Karpas-422 (cell line): ENCODE data around the gene FXYD1. TPM values are rescaled to one million over a fixed set of nuclear protein-coding genes. Genes with fewer than 3 reads are reported as not detected.

Experiments used
- DNase-seq: peaks from one replicate; pipeline ENCODE4 v3.0.0-alpha.2; 2015
- H2AFZ ChIP-seq: fragments of 200-600 bp; sonication (generic); 2 replicates; pipeline ENCODE4 v1.6.1; 2014; ENCODE audit warnings: antibody characterized with exemption, low read length, mixed read lengths
- H3K27ac ChIP-seq: fragments of 200-600 bp; sonication (generic); 2 replicates; pipeline ENCODE4 v1.5.1; 2014; ENCODE audit warnings: mild to moderate bottlenecking, low read length, moderate library complexity
- H3K27me3 ChIP-seq: fragments of 200-600 bp; sonication (generic); 2 replicates; pipeline ENCODE4 v1.6.1; 2014; ENCODE audit warnings: low read length, mixed read lengths
- H3K36me3 ChIP-seq: fragments of 200-600 bp; sonication (generic); 2 replicates; pipeline ENCODE4 v1.6.1; 2014; ENCODE audit warnings: low read length, mixed read lengths; ENCODE audit not compliant: insufficient read depth
- H3K4me1 ChIP-seq: fragments of 200-600 bp; sonication (generic); 2 replicates; pipeline ENCODE4 v1.6.1; 2014; ENCODE audit warnings: mild to moderate bottlenecking, low read length, mixed read lengths
- H3K4me2 ChIP-seq: fragments of 200-600 bp; sonication (generic); 2 replicates; pipeline ENCODE4 v1.6.1; 2014; ENCODE audit warnings: low read length, low read depth, mild to moderate bottlenecking; ENCODE audit not compliant: poor library complexity, severe bottlenecking
- H3K4me3 ChIP-seq: fragments of 200-600 bp; sonication (generic); 2 replicates; pipeline ENCODE4 v1.5.1; 2014; ENCODE audit warnings: mild to moderate bottlenecking, antibody characterized with exemption, low read length, mixed read lengths
- H3K79me2 ChIP-seq: fragments of 200-600 bp; sonication (generic); 2 replicates; pipeline ENCODE4 v1.6.1; 2014; ENCODE audit warnings: mild to moderate bottlenecking, low read length, mixed read lengths
- H3K9ac ChIP-seq: fragments of 200-600 bp; sonication (generic); 2 replicates; pipeline ENCODE4 v1.6.0; 2014; ENCODE audit warnings: low read length
- H3K9me2 ChIP-seq: fragments of 200-600 bp; sonication (generic), shearing (Covaris generic); replicated peaks from 2 replicates; pipeline ENCODE4 v1.6.0; 2014; ENCODE audit warnings: mild to moderate bottlenecking, low read length, moderate library complexity; ENCODE audit not compliant: insufficient read depth
- H3K9me3 ChIP-seq: fragments of 300-700, 200-600 bp; sonication (generic); 2 replicates; pipeline ENCODE4 v1.6.1; 2014; ENCODE audit warnings: low read length, mixed read lengths
- H4K20me1 ChIP-seq: fragments of 200-600 bp; sonication (generic); 2 replicates; pipeline ENCODE4 v1.6.1; 2014; ENCODE audit warnings: mild to moderate bottlenecking, antibody characterized with exemption, low read length, low read depth; ENCODE audit not compliant: insufficient read depth
- total RNA-seq: library from RNA; depleted of rRNA; stranded (reverse); fragments of >200 nt; shearing (Covaris generic); gene quantifications from 2 replicates; pipeline ENCODE4 v1.2.3, GENCODE V29; 2014; ENCODE audit warnings: low replicate concordance

The FXYD1 gene
- total RNA-seq, 1 experiment from 2014 or later = not detected

GRCh38 chr19:35174226-35174625 lies 35.6 kb downstream of the FXYD1 start:
- H3K27ac ChIP-seq = no peak overlapping the region

GRCh38 chr19:35176181-35176570 lies 37.6 kb downstream of the FXYD1 start:
- Histone ChIP-seq H3K9ac (no peak overlapping the region), H3K4me3 (no peak overlapping the region), H3K27ac (no peak overlapping the region), H3K4me1 (no peaks in the 10 kb centered on the region), H3K9me3 (no peaks in the 10 kb centered on the region), H2AFZ (no peak overlapping the region), H3K9me2 (no peaks in the 10 kb centered on the region), H3K4me2 (no peak overlapping the region), H3K36me3 (no peaks in the 10 kb centered on the region), H4K20me1 (no peaks in the 10 kb centered on the region), H3K79me2 (no peaks in the 10 kb centered on the region), H3K27me3 (no peaks in the 10 kb centered on the region)
- no peak for DNase-seq

More at GRCh38 chr19:35174226-35174625, 35.6 kb downstream of the FXYD1 start:
- Histone ChIP-seq H3K4me1 (no peaks in the 10 kb centered on the region), H3K9me3 (no peaks in the 10 kb centered on the region), H3K79me2 (no peaks in the 10 kb centered on the region), H3K4me3 (no peak overlapping the region), H3K36me3 (no peaks in the 10 kb centered on the region), H3K9me2 (no peaks in the 10 kb centered on the region), H3K27me3 (no peaks in the 10 kb centered on the region), H4K20me1 (no peaks in the 10 kb centered on the region), H3K4me2 (no peak overlapping the region), H2AFZ (no peak overlapping the region), H3K9ac (no peak overlapping the region)
- DNase-seq = no peak

- no peaks in the 10 kb centered on the region for H3K36me3 ChIP-seq
- no peak overlapping the region for H3K27ac ChIP-seq
- no peak overlapping the region for H3K4me3 ChIP-seq
- H3K27me3 ChIP-seq = no peaks in the 10 kb centered on the region
- H3K9ac ChIP-seq = no peak overlapping the region
- H3K9me3 ChIP-seq = no peaks in the 10 kb centered on the region
- no peaks in the 10 kb centered on the region for H3K79me2 ChIP-seq
- H3K4me2 ChIP-seq = no peak overlapping the region
- H3K4me1 ChIP-seq = no peaks in the 10 kb centered on the region
- no peaks in the 10 kb centered on the region for H3K9me2 ChIP-seq
- no peaks in the 10 kb centered on the region for H4K20me1 ChIP-seq
- no peak overlapping the region for H2AFZ ChIP-seq
- DNase-seq = no peak
These were observed 39.0 kb downstream of the FXYD1 start for GRCh38 chr19:35177377-35178274.

- Histone ChIP-seq H3K27me3 (no peaks in the 10 kb centered on the region), H3K4me2 (no peak overlapping the region), H2AFZ (no peak overlapping the region), H3K9me2 (no peaks in the 10 kb centered on the region), H3K79me2 (no peaks in the 10 kb centered on the region), H4K20me1 (no peaks in the 10 kb centered on the region), H3K27ac (no peak overlapping the region), H3K4me1 (no peaks in the 10 kb centered on the region), H3K4me3 (no peak overlapping the region), H3K9me3 (no peaks in the 10 kb centered on the region), H3K9ac (no peak overlapping the region), H3K36me3 (no peaks in the 10 kb centered on the region)
- DNase-seq = no peak
These were observed 40.1 kb downstream of the FXYD1 start for GRCh38 chr19:35178701-35179100.

GRCh38 chr19:35179830-35180229 lies 41.2 kb downstream of the FXYD1 start:
- no peaks in the 10 kb centered on the region for H3K36me3 ChIP-seq
- H3K4me3 ChIP-seq = no peak overlapping the region
- H3K27me3 ChIP-seq = no peaks in the 10 kb centered on the region
- no peak for DNase-seq
- no peaks in the 10 kb centered on the region for H3K79me2 ChIP-seq
- no peaks in the 10 kb centered on the region for H3K9me2 ChIP-seq
- no peak overlapping the region for H3K9ac ChIP-seq
- H3K4me1 ChIP-seq = peaks cover 5% of the 10 kb centered on the region
- H3K4me2 ChIP-seq = no peak overlapping the region
- H3K9me3 ChIP-seq = no peaks in the 10 kb centered on the region
- no peaks in the 10 kb centered on the region for H4K20me1 ChIP-seq
- H3K27ac ChIP-seq = no peak overlapping the region
- no peak overlapping the region for H2AFZ ChIP-seq

- Histone ChIP-seq H3K4me2 (no peak overlapping the region), H3K9ac (no peak overlapping the region), H4K20me1 (no peaks in the 10 kb centered on the region), H2AFZ (no peak overlapping the region), H3K4me3 (no peak overlapping the region), H3K9me2 (no peaks in the 10 kb centered on the region), H3K4me1 (peaks cover 5% of the 10 kb centered on the region), H3K79me2 (no peaks in the 10 kb centered on the region), H3K27ac (no peak overlapping the region), H3K36me3 (no peaks in the 10 kb centered on the region), H3K27me3 (no peaks in the 10 kb centered on the region), H3K9me3 (no peaks in the 10 kb centered on the region)
- no peak for DNase-seq
These were observed 42.8 kb downstream of the FXYD1 start for GRCh38 chr19:35181387-35181786.

GRCh38 chr19:35184267-35184666 lies 45.6 kb downstream of the FXYD1 start:
- no peak for DNase-seq
- no peak overlapping the region for H3K4me2 ChIP-seq

GRCh38 chr19:35184884-35185283 lies 46.3 kb downstream of the FXYD1 start:
- Histone ChIP-seq H3K36me3 (no peaks in the 10 kb centered on the region), H3K4me3 (no peak overlapping the region), H3K27ac (no peak overlapping the region), H2AFZ (no peak overlapping the region), H3K9me2 (no peaks in the 10 kb centered on the region), H3K4me1 (peaks cover 5% of the 10 kb centered on the region), H3K9ac (no peak overlapping the region), H3K4me2 (no peak overlapping the region), H3K27me3 (no peaks in the 10 kb centered on the region), H4K20me1 (no peaks in the 10 kb centered on the region), H3K9me3 (no peaks in the 10 kb centered on the region), H3K79me2 (no peaks in the 10 kb centered on the region)
- no peak for DNase-seq

More at GRCh38 chr19:35184267-35184666, 45.6 kb downstream of the FXYD1 start:
- Histone ChIP-seq H4K20me1 (no peaks in the 10 kb centered on the region), H3K79me2 (no peaks in the 10 kb centered on the region), H3K9me3 (no peaks in the 10 kb centered on the region), H3K4me3 (no peak overlapping the region), H2AFZ (no peak overlapping the region), H3K9me2 (no peaks in the 10 kb centered on the region), H3K9ac (no peak overlapping the region), H3K27me3 (no peaks in the 10 kb centered on the region), H3K36me3 (no peaks in the 10 kb centered on the region), H3K27ac (no peak overlapping the region), H3K4me1 (peaks cover 5% of the 10 kb centered on the region)
